ENCODE results near the gene DHRS11. TPM values are rescaled to one million over a fixed set of nuclear protein-coding genes. Genes with fewer than 3 reads are reported as not detected.

DHRS11 gene
- total and polyA plus RNA-seq, 2 of the 4 experiments (the other 2 are of a cell fraction), result 7.0 to 14.5 TPM

- Histone ChIP-seq H2BK120ac (ENCODE audit: low read depth, low read length) (no peak overlapping the region), H2BK15ac (ENCODE audit: low read depth, low read length) (no peak overlapping the region), H4K8ac (ENCODE audit: low read depth in 2 of 2, low read length in 2 of 2) (no peak overlapping the region), H3K23ac (ENCODE audit: low read depth, low read length) (peak overlapping the region; percentile 77; the same call in 1 of the 2 replicates), H3K4me3 (ENCODE audit: insufficient read depth, low read depth, low read length) (no peak overlapping the region), H3K9ac (ENCODE audit: low read depth, low read length) (peak overlapping the region; percentile 23; the same call in 1 of the 2 replicates), H3K4ac (ENCODE audit: low read depth, low read length) (no peak overlapping the region), H3K14ac (replicated peaks; ENCODE audit: low read depth, low read length) (no peak overlapping the region), H4K91ac (ENCODE audit: insufficient read depth, low read depth, low read length) (no peak overlapping the region), H3K4me2 (ENCODE audit: low read depth, low read length) (peak overlapping the region; percentile 98), H3K79me1 (ENCODE audit: low read depth in 1 of 2, low read length in 2 of 2) (peaks cover 7 to 23% of the 10 kb centered on the region in 2 experiments; a peak in 3 of 4 replicates), H3K18ac (ENCODE audit: low read depth, low read length) (no peak overlapping the region), H3K27ac (ENCODE audit: insufficient read depth, low read length) (no peak overlapping the region), H3K4me1 (ENCODE audit: control insufficient read depth, insufficient read depth, low read length) (no peaks in the 10 kb centered on the region; the same call in 1 of the 2 replicates), H3K27me3 (ENCODE audit: control insufficient read depth, insufficient read depth, low read length) (no peaks in the 10 kb centered on the region), H2BK20ac (ENCODE audit: low read depth, low read length) (no peak overlapping the region), H3K9me1 (ENCODE audit: insufficient read depth, low read length) (no peaks in the 10 kb centered on the region), H3K9me3 (ENCODE audit: control insufficient read depth, insufficient read depth, low read length) (no peaks in the 10 kb centered on the region), H3K56ac (ENCODE audit: extremely low read depth, insufficient read depth, low read length) (no peak overlapping the region), H4K20me1 (ENCODE audit: insufficient read depth, low read length) (peaks cover 71% of the 10 kb centered on the region), H2AK9ac (replicated peaks; ENCODE audit: low read depth, low read length, poor library complexity) (no peak overlapping the region), H2AFZ (replicated peaks; ENCODE audit: low read length, poor library complexity) (no peak overlapping the region), H4K5ac (ENCODE audit: low read depth, low read length) (no peak overlapping the region), H2AK5ac (ENCODE audit: low read depth, low read length) (no peak overlapping the region), H2BK5ac (ENCODE audit: low read depth, low read length, poor library complexity, severe bottlenecking) (no peak overlapping the region), H3K36me3 (ENCODE audit: control insufficient read depth, insufficient read depth, low read length) (peaks cover 7% of the 10 kb centered on the region)
- dilution Hi-C loops (cut with HindIII; ENCODE audit: low sequenced_read_pairs, unreplicated experiment) (no loop called here), intact Hi-C loops (cut with micrococcal nuclease) (loop anchor here (2.0 kb wide), 1 partner anchor 13 kb away; no protein-coding TSS in a partner anchor), in situ Hi-C loops (cut with MboI; ENCODE audit: low sequenced_read_pairs) (no loop called here)
- no peak for TF ChIP-seq MXI1 (IDR thresholded peaks at IDR 0.05; ENCODE audit: borderline replicate concordance, low read depth, low read length)
- TF ChIP-seq NFE2L2 (IDR thresholded peaks at IDR 0.05; ENCODE audit: low read depth, low read length), result peak; percentile 38; the same call in 1 of the 2 replicates
- ATAC-seq (ENCODE audit: low read depth), result no peak
- BruUV-seq (replicated peaks), result no TSS peak
- DNase-seq, result no peak
- CTCF ChIA-PET, result no interaction called here
- POLR2A ChIA-PET (ENCODE audit: unreplicated experiment), result no interaction called here
Measured at GRCh38 chr17:36547776-36548175, 43.9 kb upstream of the DHRS11 start.
